GM19238 (cell line): Measurements from ENCODE around the gene AOPEP.
"Not testable (repeated sequence)": the region's sequence is repeated elsewhere in the genome, so short reads cannot be mapped to it uniquely, and the experiment has no call there.

ENCODE experiments used
- DNase-seq: peaks from one replicate; pipeline ENCODE4 v3.0.0; 2011; ENCODE audit warnings: low spot score; ENCODE audit not compliant: insufficient read length

AOPEP gene

GRCh38 chr9:94951324-94952135 is 225.0 kb downstream of the AOPEP start:
- no peak for DNase-seq

GRCh38 chr9:94952565-94953373 is 226.3 kb downstream of the AOPEP start:
- DNase-seq = peak; percentile 22

- no peak for DNase-seq
Measured at GRCh38 chr9:94956731-94957130, 230.2 kb downstream of the AOPEP start.

GRCh38 chr9:94960964-94961363 is 234.5 kb downstream of the AOPEP start:
- DNase-seq = no peak

GRCh38 chr9:94961870-94962269 is 235.4 kb downstream of the AOPEP start:
- DNase-seq = no peak

GRCh38 chr9:94965631-94966030 is 239.1 kb downstream of the AOPEP start:
- DNase-seq = not testable (repeated sequence)

GRCh38 chr9:94966046-94966445 is 239.5 kb downstream of the AOPEP start:
- DNase-seq = not testable (repeated sequence)

GRCh38 chr9:94967482-94967881 is 241.0 kb downstream of the AOPEP start:
- no peak for DNase-seq

- DNase-seq = no peak
Measured at GRCh38 chr9:94971378-94972131, 245.1 kb downstream of the AOPEP start.

GRCh38 chr9:94973451-94973941 is 247.0 kb downstream of the AOPEP start:
- DNase-seq = no peak

GRCh38 chr9:94974154-94974879 is 247.8 kb downstream of the AOPEP start:
- no peak for DNase-seq

GRCh38 chr9:94975480-94975879 is 249.0 kb downstream of the AOPEP start:
- DNase-seq = no peak

- no peak for DNase-seq
Measured at GRCh38 chr9:94976077-94976476, 249.6 kb downstream of the AOPEP start.

GRCh38 chr9:94977416-94977815 is 250.9 kb downstream of the AOPEP start:
- no peak for DNase-seq

- DNase-seq = no peak
Measured at GRCh38 chr9:94979904-94980507, 253.5 kb downstream of the AOPEP start.

- DNase-seq = no peak
Measured at GRCh38 chr9:94980947-94981722, 254.6 kb downstream of the AOPEP start.

- no peak for DNase-seq
Measured at GRCh38 chr9:94981723-94982090, 255.2 kb downstream of the AOPEP start.

GRCh38 chr9:94982211-94982610 is 255.7 kb downstream of the AOPEP start:
- DNase-seq = no peak

GRCh38 chr9:94983552-94983951 is 257.1 kb downstream of the AOPEP start:
- no peak for DNase-seq
